Aorta (tissue), 5 donors: Measurements from ENCODE around the gene PLEKHO2. TPM values are rescaled to one million over a fixed set of nuclear protein-coding genes. Genes with fewer than 3 reads are reported as not detected.

Source experiments
- ATAC-seq: fragments of 200-7000 bp; cut with Tn5 transposase; one replicate; pipeline ENCODE4 v1.9.1; 2022; ENCODE audit warnings: moderate library complexity; ENCODE audit not compliant: low FRiP score
- DNase-seq, 2 donors: peaks; one replicate each; pipeline ENCODE4 v3.0.0-alpha.2; 2020
- H3K27ac ChIP-seq, 2 donors: one replicate each; pipeline ENCODE4 v1.5.1; 2013; ENCODE audit warnings: low read length in 2 of 2, mild to moderate bottlenecking in 2 of 2, moderate library complexity in 2 of 2, control low read depth in 1 of 2, inconsistent platforms in 1 of 2, low read depth in 1 of 2
- H3K27me3 ChIP-seq, 2 donors: one replicate each; pipeline ENCODE4 v1.6.1; 2013; ENCODE audit warnings: control low read depth in 1 of 2, low read length in 1 of 2, mild to moderate bottlenecking in 1 of 2, moderate library complexity in 1 of 2; ENCODE audit not compliant: insufficient read depth in 2 of 2, control insufficient read depth in 1 of 2
- H3K36me3 ChIP-seq, 2 donors: one replicate each; pipeline ENCODE4 v1.6.1; 2013; ENCODE audit warnings: control low read depth in 1 of 2, low read length in 1 of 2, mild to moderate bottlenecking in 1 of 2; ENCODE audit not compliant: insufficient read depth in 2 of 2, control insufficient read depth in 1 of 2
- H3K4me1 ChIP-seq, 2 donors: one replicate each; pipeline ENCODE4 v1.6.1; 2013; ENCODE audit warnings: low read length in 2 of 2, control low read depth in 1 of 2, mild to moderate bottlenecking in 1 of 2, moderate library complexity in 1 of 2; ENCODE audit not compliant: insufficient read depth in 2 of 2, control insufficient read depth in 1 of 2
- H3K4me3 ChIP-seq, 2 donors: one replicate each; pipeline ENCODE4 v1.5.1; 2013; ENCODE audit warnings: low read length in 2 of 2, control low read depth in 1 of 2, mild to moderate bottlenecking in 1 of 2
- H3K9me3 ChIP-seq: one replicate; pipeline ENCODE4 v1.6.1; 2013; ENCODE audit warnings: mild to moderate bottlenecking, low read length; ENCODE audit not compliant: control insufficient read depth
- WGBS, 2 donors: extraction: QIAGEN DNeasy Blood & Tissue Kit; methylation state at CpG; one replicate each; pipeline ENCODE4 v1.1.7; 2013; 5-methylcytosine and 5-hydroxymethylcytosine counted together
- intact Hi-C, 2 donors: fragments of 100-400 bp; cut with DNase I; formaldehyde crosslinking; loops; one replicate each; pipeline versions ENCODE4 v1.14.2 to v1.15.0; 2022
- polyA plus RNA-seq, 2 donors: library from polyadenylated mRNA; stranded (reverse); fragments of 200-250 nt; gene quantifications; one replicate each; pipeline ENCODE4 v1.2.3, GENCODE V29; 2013
- total RNA-seq, 2 donors: library from RNA; stranded (reverse); fragmentation: NEBNext Ultra II Directional; extraction: Animal tissue kit (Norgen Biotek cat#: 25700); gene quantifications; one replicate each; pipeline ENCODE4 v1.2.1, GENCODE V29; 2021
- donor health status: healthy with polysubstance abuse.
- donor health status: Bipolar disorder and iron deficiency.
- donor health status: DM: no; HTN: no; CAD: no.
- donor health status: DM: no; HTN: no; CAD: no.
- donor health status: DM: yes; HTN: yes; CAD: no.

Gene PLEKHO2
- total and polyA plus RNA-seq, 4 donors, result 12.2 to 50.4 (median 29.9) TPM

DNA sequence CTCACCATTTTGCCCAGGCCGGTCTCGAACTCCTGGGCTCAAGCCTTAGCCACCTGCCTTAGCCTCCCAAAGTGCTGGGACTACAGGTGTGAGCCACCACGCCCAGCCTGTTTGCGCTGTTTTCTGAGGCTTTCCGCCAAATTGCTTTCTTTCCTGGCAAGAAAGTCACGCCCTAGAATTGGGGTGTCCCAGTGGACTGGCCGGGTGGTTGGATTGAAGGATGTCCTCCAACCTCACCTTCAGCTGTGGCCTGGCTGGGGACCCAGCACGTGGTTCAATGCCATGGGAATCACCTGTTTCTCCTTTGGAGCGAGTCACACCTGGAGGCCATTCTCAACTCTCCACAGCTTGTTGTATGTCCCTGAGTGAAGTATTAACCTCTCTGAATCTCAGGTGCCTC lies 64.2 kb downstream of the PLEKHO2 start:
- no peak for ATAC-seq
- Histone ChIP-seq H3K36me3 (no peaks in the 10 kb centered on the region), H3K9me3 (no peaks in the 10 kb centered on the region), H3K27me3 (no peaks in the 10 kb centered on the region), H3K27ac (no peak overlapping the region), H3K4me3 (no peak overlapping the region), H3K4me1 (no peaks in the 10 kb centered on the region)
- intact Hi-C loops, result loop anchor here (1.0 to 10.0 kb wide), 2 partner anchors 64 to 171 kb away; no protein-coding TSS in a partner anchor
- DNase-seq, result peak in 1 of 2 donors; percentile 36
- 84 to 93% methylated on average over 9 of the region's 9 CpGs for WGBS, 2 donors

DNA sequence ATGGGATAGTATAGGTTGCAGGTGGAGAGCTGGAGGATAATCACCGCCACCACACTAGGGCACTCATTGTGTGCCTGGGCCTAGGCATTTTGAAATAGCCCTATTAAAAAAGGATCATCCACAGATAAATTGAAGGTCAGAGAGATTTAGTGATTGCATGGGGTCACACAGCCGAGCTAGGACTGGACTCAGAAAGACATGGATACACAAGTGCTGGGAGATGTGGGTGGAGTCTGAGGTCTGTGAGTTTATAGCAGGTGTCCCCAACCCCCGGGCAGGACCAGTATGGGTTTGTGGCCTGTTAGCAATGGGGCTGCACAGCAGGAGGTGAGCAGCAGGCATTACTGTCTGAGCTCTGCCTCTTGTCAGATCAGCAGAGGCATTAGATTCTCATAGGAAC lies 64.7 kb downstream of the PLEKHO2 start:
- H3K4me3 ChIP-seq, result no peak overlapping the region
- intact Hi-C loops, result loop anchor here in 1 of 2 donors (10.0 kb wide), 1 partner anchor 172 kb away; no protein-coding TSS in a partner anchor
- no peak overlapping the region for H3K27ac ChIP-seq
- H3K4me1 ChIP-seq, result no peaks in the 10 kb centered on the region
- H3K27me3 ChIP-seq, result no peaks in the 10 kb centered on the region
- no peaks in the 10 kb centered on the region for H3K9me3 ChIP-seq
- ATAC-seq, result no peak
- DNase-seq, result peak in 1 of 2 donors; percentile 35
- H3K36me3 ChIP-seq, result no peaks in the 10 kb centered on the region
- WGBS, 2 donors, result 96 to 98% methylated on average over 3 of the region's 3 CpGs

DNA sequence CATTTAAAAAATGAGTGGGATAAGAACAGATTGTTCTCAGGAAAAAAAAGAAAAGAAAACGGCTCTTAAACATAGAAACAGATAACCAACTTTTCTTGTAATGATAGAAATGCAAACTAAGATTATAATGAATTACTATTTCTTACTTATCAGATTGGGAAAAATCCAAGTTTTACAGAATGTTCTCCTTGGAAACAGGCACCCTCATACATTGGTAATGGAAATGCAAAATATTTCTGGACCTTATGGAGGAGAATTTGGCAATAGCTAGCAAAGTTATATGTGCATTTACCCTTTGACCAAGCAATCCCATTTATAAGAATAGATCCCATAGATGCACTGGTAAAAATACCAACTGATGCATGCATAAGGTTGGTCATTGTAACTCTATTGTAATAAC lies 66.3 kb downstream of the PLEKHO2 start:
- Histone ChIP-seq H3K9me3 (no peaks in the 10 kb centered on the region), H3K4me3 (no peak overlapping the region), H3K4me1 (no peaks in the 10 kb centered on the region), H3K27ac (no peak overlapping the region), H3K27me3 (no peaks in the 10 kb centered on the region), H3K36me3 (no peaks in the 10 kb centered on the region)
- ATAC-seq (no peak), DNase-seq (no peak)
- 14 to 23% methylated on average over 1 of the region's 1 CpG for WGBS, 2 donors
- intact Hi-C loops, result loop anchor here in 1 of 2 donors (10.0 kb wide), 1 partner anchor 173 kb away; no protein-coding TSS in a partner anchor

DNA sequence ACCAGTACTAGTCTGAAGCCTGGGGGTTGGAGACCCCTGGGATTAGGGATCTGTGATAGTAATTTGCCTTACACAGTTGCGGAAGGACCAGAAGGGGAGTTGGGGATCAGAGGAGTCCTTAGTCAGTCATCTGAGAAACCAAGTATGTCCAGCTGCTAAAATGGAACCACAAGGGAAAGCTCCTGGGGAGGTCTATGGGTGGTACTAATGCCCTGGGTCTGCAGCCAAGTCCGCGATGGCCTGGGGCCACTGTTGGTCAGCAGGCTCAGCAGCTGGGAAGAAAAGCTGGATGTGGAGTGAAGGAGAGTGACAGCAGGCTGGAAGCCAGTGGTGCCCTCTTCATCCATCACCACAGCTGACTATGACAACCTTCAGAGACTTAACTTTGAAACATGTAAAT lies 67.8 kb downstream of the PLEKHO2 start:
- Histone ChIP-seq H3K36me3 (no peaks in the 10 kb centered on the region), H3K4me3 (no peak overlapping the region), H3K27me3 (no peaks in the 10 kb centered on the region), H3K4me1 (no peaks in the 10 kb centered on the region), H3K9me3 (no peaks in the 10 kb centered on the region), H3K27ac (no peak overlapping the region)
- peak in 1 of 2 donors; percentile 26 for DNase-seq
- WGBS, 2 donors, result 74 to 80% methylated on average over 3 of the region's 3 CpGs
- no peak for ATAC-seq
- intact Hi-C loops, result loop anchor here in 1 of 2 donors (10.0 kb wide), 1 partner anchor 175 kb away; no protein-coding TSS in a partner anchor

DNA sequence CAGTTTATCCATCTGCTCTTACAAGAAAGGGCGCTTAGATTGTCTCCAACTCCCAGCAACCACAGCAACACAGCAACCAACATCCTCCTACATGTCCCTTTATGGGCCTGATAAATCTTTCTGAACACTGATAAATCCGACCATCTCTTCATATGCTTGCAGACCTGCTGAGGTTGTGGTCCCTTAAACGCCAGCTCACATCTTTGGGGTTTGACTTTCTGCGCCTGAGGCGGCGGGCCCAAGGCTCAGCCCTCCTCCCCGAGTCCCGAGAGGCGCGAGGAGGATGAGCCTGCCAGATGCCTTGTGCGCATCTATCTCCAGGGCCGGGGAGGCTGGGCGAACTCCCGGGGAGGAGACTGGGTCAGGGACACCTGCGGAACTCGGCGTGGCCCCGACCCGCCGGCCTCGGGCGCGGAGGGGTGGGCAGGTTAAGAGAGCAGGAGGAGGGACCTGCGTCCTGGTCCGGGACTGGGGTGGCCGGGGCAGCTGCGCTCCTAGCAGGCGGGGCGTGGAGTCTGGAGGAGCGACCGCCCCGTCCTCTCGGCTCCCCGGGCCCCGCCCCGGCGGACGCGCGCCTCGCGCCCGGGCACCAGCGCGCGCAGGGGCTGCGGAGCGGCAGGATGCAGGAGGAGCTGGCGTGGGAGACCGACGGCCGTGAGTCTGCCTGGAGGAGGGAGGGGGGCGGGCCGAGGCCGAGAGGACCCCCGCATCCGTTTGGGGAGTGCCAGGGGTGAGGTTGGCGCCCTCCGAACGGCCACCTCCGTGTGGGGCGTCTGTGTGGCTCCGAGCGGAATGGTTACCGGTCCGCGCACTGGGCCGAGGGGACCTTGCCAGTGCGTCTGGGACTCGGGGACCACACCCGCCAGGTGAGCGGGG lies 69.8 kb downstream of the PLEKHO2 start, which contains the start of gene ANKDD1A:
TSS of gene ANKDD1A (plus strand) at position 592 of the 876 bp plus-strand sequence. CDS start at position 621, 29 bp downstream.
- H3K36me3 ChIP-seq, result no peaks in the 10 kb centered on the region

DNA sequence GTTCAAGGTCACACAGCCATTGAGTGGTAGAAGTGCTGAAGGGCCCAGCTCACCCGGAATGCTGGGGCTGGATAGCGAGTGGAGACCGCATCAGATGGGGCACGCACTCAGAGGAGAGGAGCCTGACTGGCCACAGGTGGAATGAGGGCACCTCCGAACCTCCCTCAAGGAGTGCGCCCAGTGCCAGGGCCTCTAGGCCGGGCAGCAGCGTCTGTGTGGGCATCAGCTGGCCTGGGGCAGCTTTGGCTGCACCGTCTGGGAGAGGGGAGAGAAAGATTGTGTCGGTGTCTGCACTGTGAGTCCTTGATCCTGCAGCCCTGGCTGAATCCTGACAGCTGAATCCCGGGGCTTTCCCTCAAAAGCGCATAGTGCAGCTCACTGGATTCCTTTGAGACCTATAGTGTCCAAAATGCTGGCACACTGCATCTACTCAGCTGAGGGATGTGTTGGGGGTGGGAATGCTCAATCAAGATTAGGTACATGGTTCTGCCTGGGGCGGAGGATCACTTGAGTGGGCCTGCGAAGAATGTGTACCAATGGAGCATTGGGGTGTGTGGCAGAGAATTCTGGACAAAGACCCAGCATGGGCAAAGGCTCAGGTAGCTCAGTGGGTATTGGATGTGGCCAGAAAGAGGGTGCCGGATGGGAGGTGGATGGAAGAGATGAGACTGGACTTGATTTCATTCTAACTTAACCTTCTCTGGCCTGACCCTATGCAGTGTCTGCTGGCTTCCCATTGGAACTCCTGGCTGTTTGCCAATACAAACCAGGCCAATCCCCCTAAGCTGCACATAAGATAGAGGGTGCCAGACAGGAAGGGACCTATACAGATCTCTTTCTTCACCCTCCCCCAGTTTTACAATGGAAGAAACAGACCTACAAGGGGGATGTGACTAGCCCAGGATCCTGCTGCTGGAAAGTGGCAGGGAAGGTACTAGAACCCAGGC lies 70.9 kb downstream of the PLEKHO2 start:
- H3K4me3 ChIP-seq, result peak overlapping the region; percentile 53 to 55
- H3K9me3 ChIP-seq, result no peaks in the 10 kb centered on the region
- no peaks in the 10 kb centered on the region for H3K27me3 ChIP-seq
- H3K36me3 ChIP-seq, result no peaks in the 10 kb centered on the region
- ATAC-seq (peak; percentile 12), DNase-seq (no peak)
- 78 to 83% methylated on average over 11 to 15 of the region's 15 CpGs for WGBS, 2 donors
- H3K4me1 ChIP-seq, result no peaks in the 10 kb centered on the region
- intact Hi-C loops, result no loop called here
- no peak overlapping the region for H3K27ac ChIP-seq

More for the DNA sequence above, 69.8 kb downstream of the PLEKHO2 start, which contains the start of gene ANKDD1A:
- intact Hi-C loops, result loop anchor here in 1 of 2 donors (2.0 kb wide), 1 partner anchor 181 kb away; no protein-coding TSS in a partner anchor
- Histone ChIP-seq H3K4me1 (no peaks in the 10 kb centered on the region), H3K27ac (no peak within 1 kb of the TSS), H3K27me3 (no peaks in the 10 kb centered on the region), H3K4me3 (peak within 1 kb of the TSS; percentile 53 to 55), H3K9me3 (no peaks in the 10 kb centered on the region)
- 1 to 2% methylated on average over 58 to 72 of the region's 72 CpGs for WGBS, 2 donors
- DNase-seq, result peak; percentile 84 to 92
- ATAC-seq, result peak; percentile 94

DNA sequence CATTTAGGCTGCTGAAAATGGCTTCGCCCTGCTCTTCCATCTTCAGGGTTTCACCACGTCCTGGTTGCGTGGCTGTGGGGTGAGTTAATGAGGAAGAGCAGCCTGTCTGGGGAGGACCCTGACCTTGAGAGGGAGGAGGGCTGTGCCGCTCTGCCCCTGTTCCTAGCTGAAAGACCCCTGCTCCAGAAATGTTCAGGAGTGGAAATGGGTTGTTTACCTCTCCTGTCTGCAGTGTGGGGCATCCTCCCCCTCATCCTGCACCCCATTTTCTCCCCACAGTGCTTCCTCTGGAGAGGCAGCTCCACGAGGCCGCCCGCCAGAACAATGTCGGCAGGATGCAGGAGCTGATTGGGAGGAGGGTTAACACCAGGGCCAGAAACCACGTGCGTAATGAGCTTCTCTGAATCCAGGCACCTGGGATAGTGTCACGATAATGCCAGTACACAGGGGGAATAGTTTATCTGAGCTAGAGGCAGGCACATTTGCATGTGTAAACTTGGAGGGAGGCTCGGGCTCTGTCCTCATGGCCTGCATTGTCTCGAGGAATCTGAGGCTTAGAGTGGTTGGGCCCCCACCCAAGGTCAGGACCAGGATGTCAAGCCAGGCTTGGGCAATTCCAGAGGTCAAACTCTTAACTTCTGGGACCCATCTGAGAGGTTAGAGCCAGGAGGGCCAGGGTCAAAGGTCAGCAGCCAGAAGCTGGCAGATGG lies 74.0 kb downstream of the PLEKHO2 start:
- H3K4me3 ChIP-seq, result no peak overlapping the region
- no peak overlapping the region for H3K27ac ChIP-seq
- peak in 1 of 2 donors; percentile 33 for DNase-seq
- H3K36me3 ChIP-seq, result no peaks in the 10 kb centered on the region
- H3K9me3 ChIP-seq, result no peaks in the 10 kb centered on the region
- intact Hi-C loops, result no loop called here
- no peaks in the 10 kb centered on the region for H3K4me1 ChIP-seq
- ATAC-seq, result no peak
- no peaks in the 10 kb centered on the region for H3K27me3 ChIP-seq
- 76% methylated on average over 13 of the region's 13 CpGs for WGBS, 2 donors

DNA sequence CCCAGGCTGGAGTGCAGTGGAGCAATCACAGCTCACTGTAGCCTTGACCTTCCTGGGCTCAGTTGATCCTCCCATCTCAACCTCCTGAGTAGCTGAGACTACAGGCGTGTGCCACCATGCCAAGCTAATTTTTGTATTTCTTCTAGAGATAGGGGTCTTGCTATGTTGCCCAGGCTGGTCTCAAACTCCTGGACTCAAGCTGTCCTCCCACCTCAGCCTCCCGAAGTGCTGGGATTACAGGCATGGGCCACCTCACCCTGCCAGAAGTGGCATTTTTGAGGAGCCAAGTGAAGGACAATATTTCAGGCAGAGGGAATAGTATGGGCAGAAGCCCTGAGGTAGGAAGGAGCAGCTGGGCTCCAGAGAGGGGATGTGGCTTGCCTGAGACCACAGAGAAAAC lies 74.7 kb downstream of the PLEKHO2 start:
- no peak overlapping the region for H3K27ac ChIP-seq
- H3K9me3 ChIP-seq, result no peaks in the 10 kb centered on the region
- intact Hi-C loops, result no loop called here
- no peaks in the 10 kb centered on the region for H3K27me3 ChIP-seq
- no peaks in the 10 kb centered on the region for H3K36me3 ChIP-seq
- 90 to 96% methylated on average over 2 of the region's 2 CpGs for WGBS, 2 donors
- H3K4me3 ChIP-seq, result no peak overlapping the region
- no peak for DNase-seq
- no peaks in the 10 kb centered on the region for H3K4me1 ChIP-seq
- no peak for ATAC-seq
